Gastrocnemius medialis (tissue), 4 donors: ENCODE measurements around the gene HAO2. TPM values are rescaled to one million over a fixed set of nuclear protein-coding genes. Genes with fewer than 3 reads are reported as not detected.

Experiments
- ATAC-seq, 2 donors: fragments of 150-250 bp; one replicate each; pipeline ENCODE4 v1.9.1; 2016
- DNase-seq, 2 donors: peaks; one replicate each; pipeline ENCODE4 v3.0.0-alpha.2; 2019
- H3K27ac ChIP-seq, 4 donors: fragments of 200-600 bp; sonication (generic); 1 replicate in 1 of 4; 2 replicates in 3 of 4; pipeline ENCODE4 v1.5.1; 2016 to 2018; ENCODE audit warnings: mild to moderate bottlenecking in 2 of 4, moderate library complexity in 1 of 4
- H3K27me3 ChIP-seq, 3 donors: fragments of 200-600 bp; sonication (generic) in 2 of 3; 1 replicate in 1 of 3; 2 replicates in 2 of 3; pipeline versions ENCODE4 v1.5.1 to v1.6.0; 2016 to 2019; ENCODE audit warnings: mild to moderate bottlenecking in 1 of 3, moderate library complexity in 1 of 3
- H3K36me3 ChIP-seq, 2 donors: fragments of 200-600 bp; sonication (generic) in 1 of 2; one replicate each; pipeline ENCODE4 v1.5.1; 2017 to 2018
- H3K4me1 ChIP-seq, 2 donors: fragments of 200-600 bp; sonication (generic) in 1 of 2; one replicate each; pipeline ENCODE4 v1.5.1; 2016 to 2017; ENCODE audit warnings: mild to moderate bottlenecking in 2 of 2
- H3K4me3 ChIP-seq, 4 donors: fragments of 200-600 bp; sonication (generic) in 3 of 4; 1 replicate in 1 of 4; 2 replicates in 3 of 4; pipeline ENCODE4 v1.5.1; 2016 to 2019; ENCODE audit warnings: mild to moderate bottlenecking in 2 of 4
- H3K9me3 ChIP-seq, 3 donors: fragments of 200-600 bp; sonication (generic) in 2 of 3; 1 replicate in 1 of 3; 2 replicates in 2 of 3; pipeline ENCODE4 v1.5.1; 2016 to 2019
- POLR2A ChIP-seq, 2 donors: fragments of 450-650 bp; IDR thresholded peaks; one replicate each; pipeline ENCODE4 v1.6.1; 2017; ENCODE audit warnings: antibody characterized with exemption in 2 of 2, mild to moderate bottlenecking in 2 of 2, moderate library complexity in 2 of 2
- in situ Hi-C, 4 donors: fragments of 200-750 bp; cut with MboI; loops; one replicate each; pipeline versions ENCODE4 v1.15.0 to v1.8.0; 2017; ENCODE audit warnings: low sequenced_read_pairs in 4 of 4
- intact Hi-C: fragments of 100-400 bp; cut with DNase I; formaldehyde crosslinking; loops from one replicate; pipeline ENCODE4 v1.15.1; 2023; ENCODE audit warnings: low total_unique reads
- total RNA-seq, 4 donors: library from RNA; depleted of rRNA; stranded (reverse); fragments of >200 nt; gene quantifications; one replicate each; pipeline versions ENCODE4 v1.1.0 to v1.2.3, GENCODE V29; 2016
- TF ChIP-seq, protein P1 (sequence below), 5 experiments: fragments of 450-650 bp in 3 of 5; fragments of 200-600 bp in 2 of 5; sonication (generic) in 2 of 5; IDR thresholded peaks in 4 of 5; conservative IDR thresholded peaks in 1 of 5; 1 replicate in 4 of 5; 2 replicates in 1 of 5; pipeline ENCODE4 v1.5.1; 2016 to 2019; ENCODE audit warnings: antibody characterized with exemption in 5 of 5, mild to moderate bottlenecking in 3 of 5, moderate library complexity in 3 of 5

The HAO2 gene
- total RNA-seq, 4 donors from 2014 or later, result 0.18 TPM; not detected in 3

DNA sequence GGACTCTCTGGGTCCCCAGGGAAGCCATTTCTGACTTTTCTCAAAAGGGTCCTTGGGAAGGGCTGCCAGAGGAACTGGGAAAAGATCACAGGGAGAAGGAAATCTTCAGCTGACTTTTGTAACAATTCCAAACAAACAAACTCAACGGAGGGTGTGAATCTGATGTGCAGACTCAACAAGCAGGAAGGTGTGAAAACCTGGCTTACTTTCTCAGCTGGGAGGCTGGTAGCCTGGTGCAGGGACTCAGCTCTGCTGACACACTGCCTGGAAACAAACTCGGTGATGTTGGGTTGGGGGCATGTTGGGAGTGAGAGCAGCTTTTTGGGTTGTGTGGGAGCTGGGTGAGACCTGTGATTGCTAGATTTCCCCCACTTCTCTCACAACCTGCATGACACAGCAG lies 36.2 kb downstream of the HAO2 start:
- TF ChIP-seq POLR2A (IDR thresholded peaks at IDR 0.05), result no peak
- TF ChIP-seq, protein P1, sequence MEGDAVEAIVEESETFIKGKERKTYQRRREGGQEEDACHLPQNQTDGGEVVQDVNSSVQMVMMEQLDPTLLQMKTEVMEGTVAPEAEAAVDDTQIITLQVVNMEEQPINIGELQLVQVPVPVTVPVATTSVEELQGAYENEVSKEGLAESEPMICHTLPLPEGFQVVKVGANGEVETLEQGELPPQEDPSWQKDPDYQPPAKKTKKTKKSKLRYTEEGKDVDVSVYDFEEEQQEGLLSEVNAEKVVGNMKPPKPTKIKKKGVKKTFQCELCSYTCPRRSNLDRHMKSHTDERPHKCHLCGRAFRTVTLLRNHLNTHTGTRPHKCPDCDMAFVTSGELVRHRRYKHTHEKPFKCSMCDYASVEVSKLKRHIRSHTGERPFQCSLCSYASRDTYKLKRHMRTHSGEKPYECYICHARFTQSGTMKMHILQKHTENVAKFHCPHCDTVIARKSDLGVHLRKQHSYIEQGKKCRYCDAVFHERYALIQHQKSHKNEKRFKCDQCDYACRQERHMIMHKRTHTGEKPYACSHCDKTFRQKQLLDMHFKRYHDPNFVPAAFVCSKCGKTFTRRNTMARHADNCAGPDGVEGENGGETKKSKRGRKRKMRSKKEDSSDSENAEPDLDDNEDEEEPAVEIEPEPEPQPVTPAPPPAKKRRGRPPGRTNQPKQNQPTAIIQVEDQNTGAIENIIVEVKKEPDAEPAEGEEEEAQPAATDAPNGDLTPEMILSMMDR (IDR thresholded peaks at IDR 0.05 in 4 of 5, conservative IDR thresholded peaks at IDR 0.05 in 1 of 5), result no peak
- in situ Hi-C loops, result no loop called here
- H3K9me3 ChIP-seq, result no peaks in the 10 kb centered on the region

DNA sequence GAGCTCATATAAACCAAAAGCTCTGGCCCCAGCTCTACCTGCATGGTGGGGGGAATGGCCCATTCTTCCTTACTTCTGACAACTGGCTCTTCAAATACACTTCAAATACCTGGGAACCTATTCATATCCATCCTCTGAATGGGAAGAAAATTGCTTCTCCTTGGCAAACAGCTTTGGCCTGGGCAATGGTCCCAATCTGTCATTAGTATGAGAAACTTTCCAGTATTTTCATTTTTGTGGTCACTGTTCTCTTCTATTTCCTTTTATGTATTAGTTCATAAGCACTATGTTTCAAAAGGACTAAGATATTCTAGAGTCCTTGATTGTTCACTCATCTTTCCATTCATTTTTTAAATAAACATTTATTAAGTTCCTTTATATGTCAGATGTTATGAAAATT lies 41.1 kb downstream of the HAO2 start:
- no peaks in the 10 kb centered on the region for H3K27me3 ChIP-seq
- H3K4me1 ChIP-seq, result no peaks in the 10 kb centered on the region
- DNase-seq (no peak), ATAC-seq (no peak)
- no peak overlapping the region for H3K4me3 ChIP-seq
- no peak for TF ChIP-seq POLR2A (IDR thresholded peaks at IDR 0.05)
- TF ChIP-seq, protein P1 (IDR thresholded peaks at IDR 0.05 in 4 of 5, conservative IDR thresholded peaks at IDR 0.05 in 1 of 5), result no peak
- H3K27ac ChIP-seq, result no peak overlapping the region
- H3K9me3 ChIP-seq, result no peaks in the 10 kb centered on the region
- intact Hi-C loops, result no loop called here
- no peaks in the 10 kb centered on the region for H3K36me3 ChIP-seq
- in situ Hi-C loops, result no loop called here

More for the DNA sequence above, 36.2 kb downstream of the HAO2 start:
- no peak for ATAC-seq
- intact Hi-C loops, result no loop called here
- no peak for DNase-seq
- no peak overlapping the region for H3K4me3 ChIP-seq
- no peaks in the 10 kb centered on the region for H3K27me3 ChIP-seq
- no peaks in the 10 kb centered on the region for H3K36me3 ChIP-seq
- no peaks in the 10 kb centered on the region for H3K4me1 ChIP-seq
- no peak overlapping the region for H3K27ac ChIP-seq

DNA sequence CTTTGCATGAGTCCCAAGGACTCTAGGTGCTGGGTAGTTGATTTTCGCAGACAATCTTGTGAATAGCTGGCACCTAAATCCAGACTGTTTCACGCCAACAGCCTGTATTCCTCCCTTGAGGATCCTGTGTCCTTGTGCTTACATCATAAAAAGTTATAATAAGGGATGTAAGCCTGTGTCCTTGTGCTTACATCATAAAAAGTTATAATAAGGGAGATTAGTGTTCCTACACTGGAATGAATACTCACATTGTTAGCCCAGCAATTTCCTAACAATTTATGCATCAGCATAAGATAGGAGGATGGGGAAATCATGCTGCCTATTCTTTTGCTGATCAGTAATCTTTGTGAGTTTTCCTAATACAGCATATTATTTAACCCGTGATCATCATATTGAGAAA lies 42.4 kb downstream of the HAO2 start:
- ATAC-seq (no peak), DNase-seq (no peak)
- no peak overlapping the region for H3K4me3 ChIP-seq
- TF ChIP-seq, protein P1 (IDR thresholded peaks at IDR 0.05 in 4 of 5, conservative IDR thresholded peaks at IDR 0.05 in 1 of 5), result no peak
- TF ChIP-seq POLR2A (IDR thresholded peaks at IDR 0.05), result no peak
- no peak overlapping the region for H3K27ac ChIP-seq
- no peaks in the 10 kb centered on the region for H3K27me3 ChIP-seq
- intact Hi-C loops, result no loop called here
- H3K4me1 ChIP-seq, result no peaks in the 10 kb centered on the region
- H3K36me3 ChIP-seq, result no peaks in the 10 kb centered on the region
- H3K9me3 ChIP-seq, result no peaks in the 10 kb centered on the region
- in situ Hi-C loops, result no loop called here

DNA sequence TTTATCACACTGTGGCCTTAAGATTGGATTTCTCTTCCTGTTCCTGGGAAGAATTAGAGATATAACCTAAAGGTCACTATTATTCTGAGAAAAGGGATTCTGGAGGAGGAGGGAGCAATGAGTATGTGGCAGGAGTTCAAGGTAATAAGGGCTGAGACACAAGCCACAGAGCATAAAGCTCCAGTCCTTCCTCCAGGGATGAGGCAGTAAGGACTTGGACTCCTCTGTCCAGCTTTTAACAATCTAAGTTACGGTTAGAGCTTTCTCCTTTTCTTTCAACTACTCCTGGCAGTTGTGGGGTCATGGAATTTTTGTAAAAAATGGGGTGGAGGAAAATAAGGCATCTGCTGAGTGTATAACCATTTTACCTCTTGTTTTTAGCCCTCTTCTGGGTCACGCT lies 46.4 kb downstream of the HAO2 start, which contains the start of gene HSD3B2:
TSS of gene HSD3B2 (plus strand) at position 201 of the 400 bp plus-strand sequence. CDS start 270 bp downstream, outside the sequence.
- Histone ChIP-seq H3K27me3 (no peaks in the 10 kb centered on the region), H3K36me3 (no peaks in the 10 kb centered on the region), H3K4me3 (no peak within 1 kb of the TSS), H3K9me3 (no peaks in the 10 kb centered on the region), H3K4me1 (no peaks in the 10 kb centered on the region), H3K27ac (no peak within 1 kb of the TSS)
- intact Hi-C loops, result no loop called here
- in situ Hi-C loops, result no loop called here
- ATAC-seq (no peak), DNase-seq (no peak)
- no peak for TF ChIP-seq POLR2A (IDR thresholded peaks at IDR 0.05)
- TF ChIP-seq, protein P1 (IDR thresholded peaks at IDR 0.05 in 4 of 5, conservative IDR thresholded peaks at IDR 0.05 in 1 of 5), result no peak

DNA sequence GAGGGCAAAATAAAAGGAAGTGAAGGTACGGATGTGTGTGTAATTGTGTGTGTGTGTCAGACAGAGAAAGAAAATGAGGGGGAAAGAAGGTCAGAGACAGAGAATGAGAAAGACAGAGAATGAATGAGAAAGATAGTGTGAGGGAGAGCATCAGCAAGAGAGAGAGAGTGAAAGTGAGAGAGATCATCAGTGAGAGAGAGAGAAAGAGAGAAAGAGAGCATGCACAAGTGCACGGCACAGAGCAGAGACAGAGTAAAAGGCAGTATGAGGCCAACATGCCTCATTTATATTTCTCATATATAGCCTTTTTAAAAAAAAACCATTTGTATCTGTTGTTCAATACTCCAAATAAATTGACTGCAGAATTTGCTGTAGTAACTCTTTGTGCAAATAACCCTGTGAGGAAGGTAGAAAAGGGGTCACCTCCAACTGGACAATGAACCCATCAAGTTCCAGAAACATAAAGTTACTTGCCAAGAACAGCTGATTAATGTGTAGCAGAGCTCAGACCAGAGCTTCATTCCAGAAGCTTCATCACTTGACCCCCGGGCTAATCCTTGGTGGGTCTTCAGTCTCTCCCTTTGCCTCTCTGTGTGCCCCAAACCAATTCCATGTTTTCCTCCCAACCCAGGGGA lies 47.5 kb downstream of the HAO2 start:
- intact Hi-C loops (no loop called here), in situ Hi-C loops (no loop called here)
- Histone ChIP-seq H3K36me3 (no peaks in the 10 kb centered on the region), H3K27me3 (no peaks in the 10 kb centered on the region), H3K4me3 (no peak overlapping the region), H3K27ac (no peak overlapping the region), H3K4me1 (no peaks in the 10 kb centered on the region), H3K9me3 (no peaks in the 10 kb centered on the region)
- no peak for DNase-seq
- ATAC-seq, result no peak
- TF ChIP-seq, protein P1 (IDR thresholded peaks at IDR 0.05 in 4 of 5, conservative IDR thresholded peaks at IDR 0.05 in 1 of 5), result no peak
